ENCODE measurements around the gene STXBP4. TPM values are rescaled to one million over a fixed set of nuclear protein-coding genes. Genes with fewer than 3 reads are reported as not detected.

The STXBP4 gene
- total RNA-seq, 1 experiment from 2014 or later = 16.8 TPM

GRCh38 chr17:54982399-54982798 is 13.8 kb downstream of the STXBP4 start:
- ChIA-PET POLR2A (no interaction called here), CTCF (no interaction called here)
- no peaks in the 10 kb centered on the region for H3K36me3 ChIP-seq (ENCODE audit: control insufficient read depth, insufficient read depth, low read length)
- Mint-ChIP-seq H3K27me3 (ENCODE audit: insufficient read depth, unreplicated experiment) (no peaks in the 10 kb centered on the region), H3K9me3 (ENCODE audit: unreplicated experiment) (peaks cover 8% of the 10 kb centered on the region), H3K4me1 (ENCODE audit: low read depth, unreplicated experiment) (no peaks in the 10 kb centered on the region), H3K4me3 (ENCODE audit: unreplicated experiment) (no peak overlapping the region), H3K27ac (ENCODE audit: unreplicated experiment) (no peak overlapping the region), H3K36me3 (ENCODE audit: insufficient read depth, unreplicated experiment) (no peaks in the 10 kb centered on the region)
- DNase-seq = no peak
- no peaks in the 10 kb centered on the region for H3K9me3 ChIP-seq
- BruUV-seq (replicated peaks) = no TSS peak
- TF ChIP-seq CTCF (IDR thresholded peaks at IDR 0.05; ENCODE audit: insufficient read depth in 1 of 2, low read depth in 1 of 2, low read length in 1 of 2, severe bottlenecking in 1 of 2, unreplicated experiment in 1 of 2) = no peak
- no peaks in the 10 kb centered on the region for H3K4me1 ChIP-seq
- no peaks in the 10 kb centered on the region for H3K27me3 ChIP-seq (replicated peaks; ENCODE audit: control insufficient read depth, insufficient read depth, low read length)
- intact Hi-C loops (cut with micrococcal nuclease; ENCODE audit: unreplicated experiment) = no loop called here
- H3K4me3 ChIP-seq (ENCODE audit: low read depth, low read length) = no peak overlapping the region

- H3K4me3 ChIP-seq (ENCODE audit: low read depth, low read length) = no peak overlapping the region
- Mint-ChIP-seq H3K9me3 (ENCODE audit: unreplicated experiment) (peaks cover 8% of the 10 kb centered on the region), H3K27me3 (ENCODE audit: insufficient read depth, unreplicated experiment) (no peaks in the 10 kb centered on the region), H3K4me1 (ENCODE audit: low read depth, unreplicated experiment) (no peaks in the 10 kb centered on the region), H3K4me3 (ENCODE audit: unreplicated experiment) (no peak overlapping the region), H3K27ac (ENCODE audit: unreplicated experiment) (no peak overlapping the region), H3K36me3 (ENCODE audit: insufficient read depth, unreplicated experiment) (no peaks in the 10 kb centered on the region)
- ChIA-PET POLR2A (no interaction called here), CTCF (no interaction called here)
- intact Hi-C loops (cut with micrococcal nuclease; ENCODE audit: unreplicated experiment) = no loop called here
- no peaks in the 10 kb centered on the region for H3K4me1 ChIP-seq
- no peak for DNase-seq
- BruUV-seq (replicated peaks) = no TSS peak
- no peaks in the 10 kb centered on the region for H3K9me3 ChIP-seq
- no peaks in the 10 kb centered on the region for H3K36me3 ChIP-seq (ENCODE audit: control insufficient read depth, insufficient read depth, low read length)
- H3K27me3 ChIP-seq (replicated peaks; ENCODE audit: control insufficient read depth, insufficient read depth, low read length) = no peaks in the 10 kb centered on the region
- no peak for TF ChIP-seq CTCF (IDR thresholded peaks at IDR 0.05; ENCODE audit: insufficient read depth in 1 of 2, low read depth in 1 of 2, low read length in 1 of 2, severe bottlenecking in 1 of 2, unreplicated experiment in 1 of 2)
Observed at GRCh38 chr17:54983260-54983659, 14.7 kb downstream of the STXBP4 start.

GRCh38 chr17:54985476-54985875 is 16.9 kb downstream of the STXBP4 start:
- H3K4me3 ChIP-seq (ENCODE audit: low read depth, low read length) = no peak overlapping the region
- no peak for DNase-seq
- BruUV-seq (replicated peaks) = no TSS peak
- H3K36me3 Mint-ChIP-seq (ENCODE audit: insufficient read depth, unreplicated experiment) = no peaks in the 10 kb centered on the region
- no peaks in the 10 kb centered on the region for H3K27me3 Mint-ChIP-seq (ENCODE audit: insufficient read depth, unreplicated experiment)
- no peaks in the 10 kb centered on the region for H3K4me1 Mint-ChIP-seq (ENCODE audit: low read depth, unreplicated experiment)
- intact Hi-C loops (cut with micrococcal nuclease; ENCODE audit: unreplicated experiment) = no loop called here
- peaks cover 8% of the 10 kb centered on the region for H3K9me3 Mint-ChIP-seq (ENCODE audit: unreplicated experiment)
- POLR2A ChIA-PET = no interaction called here
- TF ChIP-seq CTCF (IDR thresholded peaks at IDR 0.05; ENCODE audit: insufficient read depth in 1 of 2, low read depth in 1 of 2, low read length in 1 of 2, severe bottlenecking in 1 of 2, unreplicated experiment in 1 of 2) = no peak
- H3K27ac Mint-ChIP-seq (ENCODE audit: unreplicated experiment) = no peak overlapping the region
- CTCF ChIA-PET = no interaction called here
- no peak overlapping the region for H3K4me3 Mint-ChIP-seq (ENCODE audit: unreplicated experiment)
- no peaks in the 10 kb centered on the region for H3K9me3 ChIP-seq
- no peaks in the 10 kb centered on the region for H3K27me3 ChIP-seq (replicated peaks; ENCODE audit: control insufficient read depth, insufficient read depth, low read length)
- H3K4me1 ChIP-seq = no peaks in the 10 kb centered on the region
- H3K36me3 ChIP-seq (ENCODE audit: control insufficient read depth, insufficient read depth, low read length) = no peaks in the 10 kb centered on the region

Measured in Caco-2 (cell line).